ENCODE results near the gene ACSL4. TPM values are rescaled to one million over a fixed set of nuclear protein-coding genes. Genes with fewer than 3 reads are reported as not detected.

Gene ACSL4
- 52.4 TPM for total RNA-seq
- 19.7 TPM for polyA plus RNA-seq

DNA sequence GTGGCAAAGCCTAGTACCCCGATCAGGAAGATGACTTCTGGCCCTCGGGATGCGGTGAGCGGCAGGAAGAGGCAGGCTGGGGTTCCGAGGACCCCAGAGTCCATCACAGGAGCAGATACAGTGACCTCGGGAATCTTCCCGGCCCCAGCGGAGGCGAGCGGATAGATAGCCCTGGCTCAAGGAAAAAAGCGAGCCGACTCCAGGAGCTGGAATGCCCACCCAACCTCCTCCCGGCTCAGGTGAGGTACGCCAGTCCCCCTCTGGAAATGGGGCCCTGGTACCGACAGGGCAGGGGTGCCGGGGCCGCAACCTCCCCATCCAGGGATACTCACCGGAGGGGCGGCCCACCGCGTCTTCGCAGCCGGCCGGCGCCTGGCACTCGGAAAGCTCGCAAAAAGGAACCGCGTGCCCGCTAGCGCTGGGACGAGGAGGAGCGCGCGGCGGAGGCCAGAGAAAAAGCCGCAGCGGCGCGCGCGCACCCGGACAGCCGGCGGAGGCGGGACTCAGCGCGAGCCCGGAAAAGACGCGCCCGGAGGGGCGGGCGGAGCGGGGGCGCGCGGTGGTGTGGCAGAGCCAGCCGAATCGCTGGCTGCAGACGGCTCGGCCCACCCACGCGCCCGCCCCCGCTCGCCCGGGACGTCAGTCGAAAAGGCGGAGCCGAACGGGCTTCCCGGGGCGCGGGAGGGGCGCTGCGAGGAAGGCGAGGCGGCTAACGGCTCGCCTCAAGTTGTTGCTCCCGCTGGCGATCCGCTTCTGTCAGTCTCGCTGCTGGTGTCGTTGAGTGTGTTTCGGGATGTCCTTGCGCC is at the start of gene ACSL4:
Gene ACSL4 (minus strand): TSS at position 451 of the 806 bp plus-strand sequence. CDS start 49,894 bp downstream, outside the sequence.
- no peaks in the 10 kb centered on the region for H3K4me1 ChIP-seq (ENCODE audit: insufficient read depth)
- no peaks in the 10 kb centered on the region for H3K36me3 ChIP-seq (ENCODE audit: insufficient read depth)
- no peak for DNase-seq (ENCODE audit: extremely low spot score)
- H3K27ac ChIP-seq (ENCODE audit: low read depth): peak within 1 kb of the TSS; percentile 81
- H3K4me3 ChIP-seq (ENCODE audit: low read depth, low read length): peak within 1 kb of the TSS; percentile 72
- under 1% methylated on average over 87 of the region's 89 CpGs for WGBS

DNA sequence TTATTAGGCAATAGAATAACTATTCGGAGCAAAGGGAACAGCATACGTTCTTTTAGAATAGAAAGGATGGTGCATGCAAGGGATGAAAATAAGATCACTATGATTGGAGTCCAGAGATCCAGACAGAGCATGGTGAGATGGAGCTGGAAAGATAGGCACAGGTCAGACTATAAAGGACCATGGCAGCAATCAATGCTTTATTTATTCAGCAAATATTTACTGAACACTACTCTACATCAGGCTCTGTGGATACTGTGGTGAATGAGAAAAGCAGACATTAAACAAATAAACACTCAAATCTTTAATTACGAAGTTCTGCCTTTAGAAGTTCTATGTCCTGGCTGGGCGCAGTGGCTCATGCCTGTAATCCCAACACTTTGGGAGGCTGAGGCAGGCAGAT is 44.7 kb upstream of the ACSL4 start:
- DNase-seq (ENCODE audit: extremely low spot score): no peak
- H3K4me1 ChIP-seq (ENCODE audit: insufficient read depth): no peaks in the 10 kb centered on the region
- H3K4me3 ChIP-seq (ENCODE audit: low read depth, low read length): no peak overlapping the region
- no peaks in the 10 kb centered on the region for H3K36me3 ChIP-seq (ENCODE audit: insufficient read depth)
- 92% methylated on average over 4 of the region's 4 CpGs for WGBS
- H3K27ac ChIP-seq (ENCODE audit: low read depth): no peak overlapping the region

DNA sequence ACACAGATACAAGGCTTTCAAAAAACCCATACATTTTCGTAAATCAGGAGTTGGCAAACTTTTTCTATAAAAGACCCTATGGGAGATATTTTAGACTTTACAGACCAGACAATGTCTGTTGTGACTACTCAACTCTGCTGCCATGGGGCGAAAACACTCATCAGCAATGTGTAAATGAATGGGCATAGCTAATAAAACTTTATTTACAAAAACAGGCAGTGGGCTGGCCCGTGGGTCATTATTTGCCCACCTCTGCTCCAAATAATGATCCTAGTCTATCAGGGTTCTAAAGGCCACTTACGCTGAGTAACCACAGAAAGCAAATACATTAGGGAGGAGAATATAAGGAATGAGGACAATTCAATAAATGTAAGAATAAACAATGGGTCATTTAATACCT is 43.9 kb upstream of the ACSL4 start:
- no peak overlapping the region for H3K4me3 ChIP-seq (ENCODE audit: low read depth, low read length)
- DNase-seq (ENCODE audit: extremely low spot score): no peak
- H3K36me3 ChIP-seq (ENCODE audit: insufficient read depth): no peaks in the 10 kb centered on the region
- no peaks in the 10 kb centered on the region for H3K4me1 ChIP-seq (ENCODE audit: insufficient read depth)
- H3K27ac ChIP-seq (ENCODE audit: low read depth): no peak overlapping the region
- 84% methylated on average over 4 of the region's 4 CpGs for WGBS

DNA sequence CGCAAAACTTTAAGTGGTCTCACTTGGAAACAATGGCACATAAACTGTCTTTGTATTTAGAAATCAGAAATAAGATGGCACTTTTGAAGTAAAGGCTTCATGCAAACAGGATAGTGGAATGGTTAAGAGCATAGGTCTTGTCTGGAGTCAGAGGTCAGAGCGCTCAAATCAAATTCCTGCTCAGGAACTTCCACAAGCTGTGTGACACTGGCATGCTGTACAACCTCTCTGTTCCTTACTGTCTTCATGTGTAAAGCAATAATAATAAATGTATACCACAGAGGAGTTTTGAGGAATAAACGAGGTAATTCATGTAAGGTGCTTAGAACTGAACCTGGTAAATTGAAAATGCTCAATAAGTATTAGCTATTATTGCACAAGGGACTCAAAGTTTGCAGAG is 43.4 kb upstream of the ACSL4 start:
- WGBS: 80% methylated on average over 3 of the region's 3 CpGs
- Histone ChIP-seq H3K4me1 (ENCODE audit: insufficient read depth) (no peaks in the 10 kb centered on the region), H3K27ac (ENCODE audit: low read depth) (no peak overlapping the region), H3K36me3 (ENCODE audit: insufficient read depth) (no peaks in the 10 kb centered on the region), H3K4me3 (ENCODE audit: low read depth, low read length) (no peak overlapping the region)
- no peak for DNase-seq (ENCODE audit: extremely low spot score)

DNA sequence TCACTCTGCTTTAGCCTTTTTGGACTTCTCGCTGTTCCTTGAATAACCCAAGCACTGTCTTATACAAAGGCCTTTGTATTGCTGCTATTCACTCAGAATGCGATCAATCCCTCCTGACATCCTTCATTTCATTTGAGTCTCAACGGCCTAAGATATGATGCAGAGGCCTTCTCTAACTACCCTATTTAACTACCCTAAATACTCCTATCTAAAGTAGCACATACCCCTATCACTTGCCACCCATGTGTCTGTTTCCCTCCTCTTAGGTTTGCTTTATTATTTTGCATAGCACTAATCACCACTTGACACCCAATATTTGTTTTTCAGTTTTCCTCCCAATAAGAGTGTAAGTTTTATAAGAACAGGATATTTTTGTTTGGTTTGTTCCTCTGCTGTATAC is 42.3 kb upstream of the ACSL4 start:
- Histone ChIP-seq H3K27ac (ENCODE audit: low read depth) (no peak overlapping the region), H3K4me1 (ENCODE audit: insufficient read depth) (no peaks in the 10 kb centered on the region), H3K4me3 (ENCODE audit: low read depth, low read length) (no peak overlapping the region), H3K36me3 (ENCODE audit: insufficient read depth) (no peaks in the 10 kb centered on the region)
- DNase-seq (ENCODE audit: extremely low spot score): no peak
- WGBS: 86% methylated on average over 3 of the region's 3 CpGs

DNA sequence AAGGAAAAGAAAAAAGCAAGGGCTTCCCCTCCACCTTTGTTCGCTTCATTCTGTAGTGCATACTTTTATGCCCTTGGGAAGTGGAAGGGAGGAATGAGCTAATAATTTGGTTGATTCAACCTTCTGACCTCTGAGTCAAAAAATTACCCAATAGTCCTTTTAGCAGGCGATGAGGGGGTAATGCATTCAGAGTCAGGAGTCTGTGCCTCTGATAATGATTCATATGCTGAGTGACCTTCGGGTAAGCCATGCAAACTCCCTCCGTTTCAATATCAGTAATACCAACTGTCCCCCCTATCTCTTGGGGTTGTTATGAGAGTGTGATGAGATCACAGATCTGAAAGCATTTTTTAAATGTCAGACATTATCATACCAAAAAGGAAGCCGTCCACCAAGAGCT is 41.6 kb upstream of the ACSL4 start:
- 67% methylated on average over 5 of the region's 5 CpGs for WGBS
- no peak for DNase-seq (ENCODE audit: extremely low spot score)
- no peak overlapping the region for H3K4me3 ChIP-seq (ENCODE audit: low read depth, low read length)
- no peaks in the 10 kb centered on the region for H3K36me3 ChIP-seq (ENCODE audit: insufficient read depth)
- H3K4me1 ChIP-seq (ENCODE audit: insufficient read depth): no peaks in the 10 kb centered on the region
- no peak overlapping the region for H3K27ac ChIP-seq (ENCODE audit: low read depth)

DNA sequence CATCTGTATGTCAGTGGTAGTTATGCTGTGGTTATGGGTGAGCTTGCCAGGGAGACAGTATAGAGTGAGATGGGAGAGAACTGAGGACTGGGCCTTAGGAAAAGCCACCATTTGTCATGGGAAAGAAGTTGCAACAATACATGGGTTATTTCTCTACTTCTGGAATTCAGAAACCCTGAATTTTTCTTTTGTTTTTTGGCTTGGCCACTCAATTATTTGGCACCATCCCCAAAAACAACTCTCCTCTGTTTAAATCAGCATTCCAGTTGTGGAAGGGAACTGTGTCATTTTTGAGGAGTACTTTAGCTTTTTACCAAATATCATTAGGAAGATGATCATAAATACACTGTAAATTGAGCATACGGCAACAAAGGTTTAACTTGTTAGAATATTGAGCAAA is 41.1 kb upstream of the ACSL4 start:
- H3K4me3 ChIP-seq (ENCODE audit: low read depth, low read length): no peak overlapping the region

DNA sequence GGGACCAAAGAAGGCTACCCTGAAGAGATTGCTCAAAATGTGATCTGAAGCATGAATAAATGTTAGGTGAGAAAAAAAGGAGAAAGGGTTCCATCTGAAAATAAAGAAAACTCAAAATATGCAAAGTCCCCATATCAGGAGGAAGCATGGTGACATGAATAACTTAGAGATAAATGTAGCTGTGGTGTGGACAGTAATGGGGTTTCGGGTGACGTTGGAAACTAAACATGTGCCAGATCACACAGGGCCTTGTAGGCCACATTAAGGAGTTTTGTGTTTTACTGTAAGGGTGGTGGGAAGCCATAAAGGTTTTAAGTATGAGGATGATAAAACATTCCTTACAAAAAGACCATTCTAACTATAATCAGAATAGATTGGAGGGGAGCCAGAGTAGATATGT is 40.3 kb upstream of the ACSL4 start:
- no peak for DNase-seq (ENCODE audit: extremely low spot score)
- no peaks in the 10 kb centered on the region for H3K4me1 ChIP-seq (ENCODE audit: insufficient read depth)
- H3K36me3 ChIP-seq (ENCODE audit: insufficient read depth): no peaks in the 10 kb centered on the region
- 59% methylated on average over 2 of the region's 2 CpGs for WGBS
- no peak overlapping the region for H3K27ac ChIP-seq (ENCODE audit: low read depth)
- no peak overlapping the region for H3K4me3 ChIP-seq (ENCODE audit: low read depth, low read length)

More for the DNA sequence above, 41.1 kb upstream of the ACSL4 start:
- WGBS: 81% methylated on average over 1 of the region's 1 CpG
- Histone ChIP-seq H3K36me3 (ENCODE audit: insufficient read depth) (no peaks in the 10 kb centered on the region), H3K27ac (ENCODE audit: low read depth) (no peak overlapping the region), H3K4me1 (ENCODE audit: insufficient read depth) (no peaks in the 10 kb centered on the region)
- DNase-seq (ENCODE audit: extremely low spot score): no peak

DNA sequence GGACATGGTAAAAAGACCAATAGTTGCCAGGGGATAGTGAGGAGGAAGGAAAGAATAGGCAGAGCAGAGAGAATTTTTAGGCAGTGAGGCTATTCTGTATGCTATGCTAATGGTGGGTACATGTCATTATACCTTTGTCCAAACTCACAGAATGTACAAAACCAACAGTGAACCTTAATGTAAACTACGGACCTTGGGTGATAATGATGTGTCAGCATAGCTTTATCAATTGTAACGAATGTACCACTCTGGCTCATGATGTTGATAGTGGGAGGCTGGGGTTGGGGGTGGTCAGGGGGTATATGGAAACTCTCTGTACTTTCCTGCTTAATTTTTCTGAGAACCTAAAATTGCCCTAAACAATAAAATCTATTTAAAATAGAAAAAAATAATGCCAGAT is 37.7 kb upstream of the ACSL4 start:
- no peak for DNase-seq (ENCODE audit: extremely low spot score)
- no peaks in the 10 kb centered on the region for H3K4me1 ChIP-seq (ENCODE audit: insufficient read depth)
- H3K36me3 ChIP-seq (ENCODE audit: insufficient read depth): no peaks in the 10 kb centered on the region
- H3K4me3 ChIP-seq (ENCODE audit: low read depth, low read length): no peak overlapping the region
- WGBS: 85% methylated on average over 2 of the region's 2 CpGs
- no peak overlapping the region for H3K27ac ChIP-seq (ENCODE audit: low read depth)

DNA sequence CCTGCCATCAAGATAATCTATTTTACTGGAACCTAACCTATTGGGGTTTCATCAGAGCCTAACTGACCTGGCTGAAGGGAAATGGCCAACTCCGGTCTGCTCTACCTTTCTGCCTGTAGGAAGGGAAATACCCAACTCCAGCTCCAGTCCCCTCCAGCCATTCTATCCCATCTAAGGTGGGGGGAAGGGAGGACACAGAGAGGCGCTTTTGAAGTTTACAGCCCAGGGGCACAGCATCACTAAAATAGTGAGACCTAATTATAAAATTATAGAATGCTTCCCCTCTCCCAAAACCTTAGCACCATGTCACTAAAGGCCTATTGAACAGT is 27.8 kb upstream of the ACSL4 start:
- H3K4me3 ChIP-seq (ENCODE audit: low read depth, low read length): no peak overlapping the region

DNA sequence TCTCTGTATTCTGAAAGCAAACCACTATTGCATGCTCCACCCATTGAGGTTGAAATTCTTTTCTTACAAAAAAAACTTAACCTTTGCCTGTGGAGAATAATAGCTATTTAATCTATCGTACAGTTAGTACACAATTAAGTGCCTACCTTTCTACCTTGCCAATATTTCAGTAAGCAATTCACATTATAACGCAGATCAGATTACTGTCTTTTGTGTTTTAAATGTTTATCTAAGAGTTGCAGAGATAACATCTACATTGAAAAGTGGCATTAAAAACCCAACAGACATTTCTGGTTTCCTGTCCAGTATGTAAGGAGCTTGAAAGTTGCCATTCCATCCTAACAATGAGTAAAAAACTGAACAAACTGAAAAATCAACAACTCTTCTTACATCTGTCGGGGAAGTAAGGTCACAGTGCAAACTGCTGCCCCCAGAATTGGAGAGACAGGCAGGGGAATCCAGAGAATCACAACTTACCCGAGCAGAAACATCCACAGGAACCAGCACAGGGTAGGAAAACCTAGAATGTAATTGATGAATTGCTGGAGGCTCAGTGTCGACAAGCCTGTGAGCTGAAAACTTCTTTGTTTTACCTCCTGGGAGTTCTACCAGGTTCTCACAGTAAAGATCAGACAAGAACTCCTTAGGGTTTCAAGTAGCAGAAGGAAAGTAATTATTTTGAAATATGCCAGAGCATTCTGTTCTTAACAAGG is 27.3 kb upstream of the ACSL4 start:
- Histone ChIP-seq H3K4me3 (ENCODE audit: low read depth, low read length) (no peak overlapping the region), H3K27ac (ENCODE audit: low read depth) (no peak overlapping the region), H3K4me1 (ENCODE audit: insufficient read depth) (no peaks in the 10 kb centered on the region), H3K36me3 (ENCODE audit: insufficient read depth) (no peaks in the 10 kb centered on the region)
- WGBS: 52% methylated on average over 5 of the region's 5 CpGs
- DNase-seq (ENCODE audit: extremely low spot score): no peak

More for the DNA sequence above, 27.8 kb upstream of the ACSL4 start:
- WGBS: 77% methylated on average over 2 of the region's 2 CpGs
- no peaks in the 10 kb centered on the region for H3K36me3 ChIP-seq (ENCODE audit: insufficient read depth)
- no peak overlapping the region for H3K27ac ChIP-seq (ENCODE audit: low read depth)
- H3K4me1 ChIP-seq (ENCODE audit: insufficient read depth): no peaks in the 10 kb centered on the region
- no peak for DNase-seq (ENCODE audit: extremely low spot score)

DNA sequence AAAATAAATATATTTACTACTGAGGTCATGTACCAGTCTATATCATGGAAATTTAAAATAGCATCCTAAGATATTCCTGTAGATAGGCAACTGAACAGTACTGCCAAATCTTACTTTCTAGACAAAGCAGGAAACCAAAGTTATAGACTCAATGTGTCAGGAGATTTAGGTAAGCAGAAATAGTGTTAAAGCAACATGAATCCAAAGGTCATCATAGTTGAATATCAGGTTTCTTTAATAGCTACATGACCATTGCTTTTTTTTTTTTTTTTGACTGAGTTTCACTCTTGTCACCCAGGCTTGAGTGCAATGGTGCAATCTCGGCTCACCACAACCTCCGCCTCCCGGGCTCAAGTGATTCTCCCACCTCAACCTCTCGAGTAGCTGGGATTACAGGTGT is 20.2 kb upstream of the ACSL4 start:
- Histone ChIP-seq H3K4me3 (ENCODE audit: low read depth, low read length) (no peak overlapping the region), H3K4me1 (ENCODE audit: insufficient read depth) (no peaks in the 10 kb centered on the region), H3K27ac (ENCODE audit: low read depth) (no peak overlapping the region), H3K36me3 (ENCODE audit: insufficient read depth) (no peaks in the 10 kb centered on the region)
- no peak for DNase-seq (ENCODE audit: extremely low spot score)
- WGBS: 97% methylated on average over 4 of the region's 4 CpGs

DNA sequence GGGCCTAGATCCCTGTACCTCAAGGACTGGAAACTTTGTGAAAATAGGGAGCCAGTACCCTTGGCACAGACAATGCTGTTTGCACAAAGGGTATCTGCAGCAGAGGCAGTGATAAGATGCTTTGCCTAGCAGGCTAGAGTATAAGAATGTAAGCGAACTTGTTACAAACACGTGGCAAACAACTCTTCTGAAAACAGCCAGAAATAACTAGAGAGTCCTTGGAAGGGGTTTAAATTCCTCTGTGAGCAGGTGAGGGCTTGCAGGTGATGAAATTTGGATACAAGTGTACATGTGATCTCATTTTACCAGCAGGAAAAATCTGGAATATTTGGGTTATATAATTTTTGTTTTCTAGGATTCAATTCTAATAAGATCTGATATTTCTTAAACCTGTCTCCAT is 18.6 kb upstream of the ACSL4 start:
- Histone ChIP-seq H3K4me1 (ENCODE audit: insufficient read depth) (no peaks in the 10 kb centered on the region), H3K36me3 (ENCODE audit: insufficient read depth) (no peaks in the 10 kb centered on the region), H3K27ac (ENCODE audit: low read depth) (no peak overlapping the region), H3K4me3 (ENCODE audit: low read depth, low read length) (no peak overlapping the region)
- WGBS: 63% methylated on average over 2 of the region's 2 CpGs
- no peak for DNase-seq (ENCODE audit: extremely low spot score)

DNA sequence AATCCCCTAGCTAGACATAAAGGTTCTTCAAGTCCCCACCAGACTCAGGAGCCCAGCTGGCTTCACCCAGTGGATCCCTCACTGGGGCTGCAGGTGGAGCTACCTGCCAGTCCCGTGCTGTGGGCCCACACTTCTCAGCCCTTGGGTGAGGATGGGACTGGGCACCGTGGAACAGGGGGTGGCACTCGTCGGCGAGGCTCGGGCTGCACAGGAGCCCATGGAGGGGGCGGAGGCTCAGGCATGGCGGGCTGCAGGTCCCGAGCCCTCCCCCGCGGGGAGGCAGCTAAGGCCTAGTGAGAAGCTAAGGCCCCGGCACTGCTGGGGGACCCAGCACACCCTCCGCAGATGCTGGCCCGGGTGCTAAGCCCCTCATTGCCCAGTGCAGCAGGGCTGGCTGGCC is 16.1 kb upstream of the ACSL4 start:
- no peak for DNase-seq (ENCODE audit: extremely low spot score)
- H3K27ac ChIP-seq (ENCODE audit: low read depth): no peak overlapping the region
- no peaks in the 10 kb centered on the region for H3K36me3 ChIP-seq (ENCODE audit: insufficient read depth)
- H3K4me3 ChIP-seq (ENCODE audit: low read depth, low read length): no peak overlapping the region
- WGBS: over 99% methylated on average over 14 of the region's 14 CpGs
- H3K4me1 ChIP-seq (ENCODE audit: insufficient read depth): no peaks in the 10 kb centered on the region
